Activated T-cell treated with anti-CD3 and anti-CD28 coated beads for 48 hours (primary cell): ENCODE measurements around the gene CFAP46.
"Not testable (repeated sequence)": the region's sequence is repeated elsewhere in the genome, so short reads cannot be mapped to it uniquely, and the experiment has no call there.

Experiments
- DNase-seq: peaks from one replicate; pipeline ENCODE4 v3.0.0-alpha.2; 2020; ENCODE audit warnings: low read depth

Gene CFAP46

GRCh38 chr10:132899054-132899750, 43.2 kb downstream of the CFAP46 start:
- no peak for DNase-seq

GRCh38 chr10:132898391-132899053, 43.8 kb downstream of the CFAP46 start:
- DNase-seq, result no peak

GRCh38 chr10:132897516-132898381, 44.6 kb downstream of the CFAP46 start:
- no peak for DNase-seq

- DNase-seq, result not testable (repeated sequence)
These were observed 48.6 kb downstream of the CFAP46 start for GRCh38 chr10:132893786-132894185.

- DNase-seq, result no peak
These were observed 49.3 kb downstream of the CFAP46 start for GRCh38 chr10:132893090-132893489.

GRCh38 chr10:132892004-132892403, 50.4 kb downstream of the CFAP46 start:
- no peak for DNase-seq

GRCh38 chr10:132891368-132891767, 51.0 kb downstream of the CFAP46 start:
- no peak for DNase-seq

- DNase-seq, result no peak
These were observed 52.1 kb downstream of the CFAP46 start for GRCh38 chr10:132890301-132890700.

- DNase-seq, result no peak
These were observed 52.8 kb downstream of the CFAP46 start for GRCh38 chr10:132889556-132889955.

GRCh38 chr10:132888898-132889490, 53.4 kb downstream of the CFAP46 start:
- no peak for DNase-seq

- DNase-seq, result not testable (repeated sequence)
These were observed 53.9 kb downstream of the CFAP46 start for GRCh38 chr10:132888446-132888845.

- no peak for DNase-seq
These were observed 55.9 kb downstream of the CFAP46 start for GRCh38 chr10:132886211-132887099.

- no peak for DNase-seq
These were observed 56.7 kb downstream of the CFAP46 start for GRCh38 chr10:132885451-132886210.

GRCh38 chr10:132884691-132885271, 57.6 kb downstream of the CFAP46 start:
- no peak for DNase-seq

GRCh38 chr10:132884041-132884440, 58.3 kb downstream of the CFAP46 start:
- DNase-seq, result no peak

GRCh38 chr10:132883391-132883881, 58.9 kb downstream of the CFAP46 start:
- no peak for DNase-seq

- DNase-seq, result no peak
These were observed 60.1 kb downstream of the CFAP46 start for GRCh38 chr10:132882069-132882951.

GRCh38 chr10:132881186-132881920, 61.0 kb downstream of the CFAP46 start:
- no peak for DNase-seq
